Lung (tissue), 16 donors: Measurements from ENCODE around the gene CNTNAP5. TPM values are rescaled to one million over a fixed set of nuclear protein-coding genes. Genes with fewer than 3 reads are reported as not detected.
A peak's percentile ranks its signal among the peaks of the same experiment; 100 is the strongest.

Experiments
- ATAC-seq: fragments of 200-7000 bp; cut with Tn5 transposase; one replicate; pipeline ENCODE4 v1.9.1; 2020; ENCODE audit warnings: moderate number of reproducible peaks; ENCODE audit not compliant: insufficient read depth, low FRiP score
- DNase-seq, 3 donors: peaks; one replicate each; pipeline ENCODE4 v3.0.0-alpha.2; 2013 to 2017
- H3K27ac ChIP-seq, 2 donors: one replicate each; pipeline ENCODE4 v1.5.1; 2013; ENCODE audit warnings: mild to moderate bottlenecking in 2 of 2, moderate library complexity in 2 of 2, control low read depth in 1 of 2, inconsistent platforms in 1 of 2, low read depth in 1 of 2, low read length in 1 of 2
- H3K27me3 ChIP-seq, 3 donors: one replicate each; pipeline ENCODE4 v1.5.1; 2013; ENCODE audit warnings: low read length in 2 of 3; ENCODE audit not compliant: control insufficient read depth in 3 of 3, insufficient read depth in 3 of 3
- H3K36me3 ChIP-seq, 4 donors: one replicate each; pipeline ENCODE4 v1.5.1; 2013; ENCODE audit warnings: low read length in 4 of 4, mild to moderate bottlenecking in 1 of 4, moderate library complexity in 1 of 4; ENCODE audit not compliant: control insufficient read depth in 4 of 4, insufficient read depth in 4 of 4
- H3K4me1 ChIP-seq, 5 donors: one replicate each; pipeline ENCODE4 v1.5.1; 2013; ENCODE audit warnings: low read length in 5 of 5, mild to moderate bottlenecking in 2 of 5, moderate library complexity in 1 of 5; ENCODE audit not compliant: control insufficient read depth in 5 of 5, insufficient read depth in 5 of 5
- H3K4me3 ChIP-seq: one replicate; pipeline ENCODE4 v1.5.1; 2013; ENCODE audit warnings: mild to moderate bottlenecking, control low read depth, moderate library complexity
- H3K9ac ChIP-seq, 2 donors: one replicate each; pipeline ENCODE4 v1.5.1; 2013; ENCODE audit warnings: low read length in 2 of 2, control low read depth in 1 of 2; ENCODE audit not compliant: insufficient read depth in 1 of 2
- H3K9me3 ChIP-seq, 4 donors: one replicate each; pipeline ENCODE4 v1.5.1; 2013; ENCODE audit warnings: low read length in 3 of 4, mild to moderate bottlenecking in 1 of 4, moderate library complexity in 1 of 4; ENCODE audit not compliant: control insufficient read depth in 4 of 4, insufficient read depth in 3 of 4
- CTCF ChIP-seq: IDR thresholded peaks from 2 replicates; pipeline ENCODE4 v1.5.1; 2012; ENCODE audit warnings: mild to moderate bottlenecking; ENCODE audit errors: control extremely low read depth, extremely low read depth
- WGBS, 2 donors: extraction: QIAGEN DNeasy Blood & Tissue Kit; methylation state at CpG; one replicate each; pipeline ENCODE4 v1.1.7; 2013; 5-methylcytosine and 5-hydroxymethylcytosine counted together
- long read RNA-seq, 5 donors: transcript quantifications; one replicate each; lab custom pipeline, GENCODE V29; 2026
- polyA plus RNA-seq, 2 donors: library from polyadenylated mRNA; stranded (reverse); fragments of 200-250 nt; gene quantifications; one replicate each; pipeline ENCODE4 v1.2.1, GENCODE V29; 2013
- total RNA-seq, 2 donors: library from RNA; depleted of rRNA in 1 of 2; stranded (reverse); fragments of >200 nt in 1 of 2; gene quantifications; one replicate each; pipeline ENCODE4 v1.2.1, GENCODE V29; 2014 to 2021
- donor health status: control.
- donor health status: control.
- donor health status: Bipolar disorder and iron deficiency.
- donor health status: healthy.
- donor health status: DM: yes; HTN: yes; CAD: no.

The CNTNAP5 gene
- total RNA-seq = under 1 TPM; 0.03 to 0.06 TPM
- not detected for polyA plus RNA-seq
- long read RNA-seq, donor 1 = 0 reads
- long read RNA-seq, donor 2 = 0 reads
- long read RNA-seq, donor 3 = 0 reads
- long read RNA-seq, donor 4 = 0 reads
- long read RNA-seq, donor 5 = 0 reads

GRCh38 chr2:124025171-124025580 is at the start of gene CNTNAP5:
CNTNAP5 (plus strand) TSS chr2:124025287; CDS start chr2:124025651, 364 bp downstream.
- Histone ChIP-seq H3K9ac (no peak within 1 kb of the TSS), H3K4me3 (no peak within 1 kb of the TSS), H3K9me3 (peaks cover 0 to 2% (median 0%) of the 10 kb centered on the region in 4 donors), H3K27ac (no peak within 1 kb of the TSS), H3K27me3 (peaks cover 9 to 21% (median 21%) of the 10 kb centered on the region in 3 donors), H3K4me1 (peaks cover 0 to 11% (median 0%) of the 10 kb centered on the region in 5 donors), H3K36me3 (no peaks in the 10 kb centered on the region)
- TF ChIP-seq CTCF = no peak
- DNase-seq = peak; percentile 70 to 83 (median 81)
- WGBS, 2 donors = 2 to 4% methylated on average over 29 to 37 of the region's 37 CpGs
- peak; percentile 92 for ATAC-seq

DNA sequence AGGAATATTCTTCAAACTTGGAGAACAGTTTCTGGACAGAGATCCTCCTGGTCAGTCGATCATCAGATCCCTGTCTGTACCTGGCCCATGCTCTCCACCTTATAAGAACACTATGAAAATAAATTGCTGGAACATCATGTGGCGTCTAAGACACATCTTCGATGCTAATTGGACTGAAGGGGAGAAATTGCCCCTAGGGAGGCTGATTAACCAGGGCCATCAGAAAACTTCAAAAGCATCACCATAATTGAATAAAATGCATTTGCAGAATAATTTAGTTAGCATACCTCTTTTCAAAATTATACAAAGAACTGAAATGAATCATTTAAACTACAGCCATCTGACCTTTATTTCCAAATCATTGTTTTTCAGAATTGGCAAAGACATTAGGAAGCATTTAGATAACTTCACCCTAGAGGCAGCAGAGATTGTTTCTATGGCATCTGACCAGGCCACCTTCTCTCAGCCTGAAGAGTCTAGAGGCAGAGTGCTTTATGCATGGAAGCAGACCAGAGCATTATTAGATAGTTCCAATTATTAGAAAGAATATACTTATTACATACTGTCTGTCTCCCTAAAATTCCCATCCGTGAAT is 48.9 kb upstream of the CNTNAP5 start:
- ATAC-seq (no peak), DNase-seq (no peak)
- Histone ChIP-seq H3K27me3 (no peaks in the 10 kb centered on the region), H3K36me3 (no peaks in the 10 kb centered on the region), H3K4me1 (no peaks in the 10 kb centered on the region), H3K27ac (no peak overlapping the region), H3K9me3 (no peaks in the 10 kb centered on the region), H3K4me3 (no peak overlapping the region), H3K9ac (no peak overlapping the region)
- no peak for TF ChIP-seq CTCF
- WGBS, 2 donors = 88 to 89% methylated on average over 4 of the region's 4 CpGs

DNA sequence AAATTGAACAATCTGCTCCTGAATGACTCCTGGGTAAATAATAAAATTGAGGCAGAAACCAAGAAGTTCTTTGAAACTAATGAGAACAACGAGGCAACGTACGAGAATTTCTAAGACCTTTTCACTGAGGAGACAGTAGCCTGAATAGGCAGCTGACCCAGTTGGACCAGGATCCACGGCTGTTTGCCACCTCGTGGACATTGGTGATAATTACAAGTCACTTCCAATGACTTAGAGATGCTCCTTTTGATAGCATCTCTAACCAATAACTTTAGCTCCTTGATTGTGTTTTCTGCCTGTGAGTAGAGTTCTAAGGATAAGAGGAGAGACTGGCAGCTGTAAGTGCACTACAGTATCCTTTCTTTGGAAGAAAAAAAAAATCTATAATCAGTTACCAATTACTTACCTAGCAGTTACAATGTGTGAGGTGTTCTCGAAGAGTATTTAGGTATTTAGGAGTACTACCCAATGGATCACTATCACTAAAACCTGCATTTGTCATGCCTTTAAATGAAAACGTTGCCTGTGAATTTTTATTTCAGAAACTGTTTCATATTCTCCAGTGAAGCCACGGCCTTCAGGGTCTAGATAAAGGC is 31.3 kb upstream of the CNTNAP5 start:
- Histone ChIP-seq H3K4me3 (no peak overlapping the region), H3K9ac (no peak overlapping the region), H3K27ac (no peak overlapping the region), H3K27me3 (no peaks in the 10 kb centered on the region), H3K9me3 (no peaks in the 10 kb centered on the region), H3K36me3 (no peaks in the 10 kb centered on the region), H3K4me1 (no peaks in the 10 kb centered on the region)
- DNase-seq (peak; percentile 45 to 54 (median 46)), ATAC-seq (no peak)
- no peak for TF ChIP-seq CTCF
- 35 to 40% methylated on average over 8 of the region's 8 CpGs for WGBS, 2 donors
